HUES6 (cell line): Measurements from ENCODE around the gene RNF187.
"Not testable (repeated sequence)": the region's sequence is repeated elsewhere in the genome, so short reads cannot be mapped to it uniquely, and the experiment has no call there.

Experiments used
- H3K27ac ChIP-seq: 2 replicates; pipeline ENCODE4 v1.7.0; 2013; ENCODE audit warnings: low read depth, mild to moderate bottlenecking, low read length, inconsistent platforms
- H3K27me3 ChIP-seq: 2 replicates; pipeline ENCODE4 v1.6.1; 2013; ENCODE audit warnings: low read length; ENCODE audit not compliant: control insufficient read depth, insufficient read depth
- H3K36me3 ChIP-seq: 2 replicates; pipeline ENCODE4 v1.6.1; 2013; ENCODE audit warnings: low read length; ENCODE audit not compliant: control insufficient read depth, insufficient read depth
- H3K4me1 ChIP-seq: 2 replicates; pipeline ENCODE4 v1.6.1; 2013; ENCODE audit warnings: low read length; ENCODE audit not compliant: control insufficient read depth, insufficient read depth
- H3K4me3 ChIP-seq: 2 replicates; pipeline ENCODE4 v1.5.1; 2013; ENCODE audit warnings: low read depth, low read length
- H3K9ac ChIP-seq: one replicate; pipeline ENCODE4 v1.6.1; 2013; ENCODE audit warnings: mild to moderate bottlenecking, low read length
- H3K9me3 ChIP-seq: 2 replicates; pipeline ENCODE4 v1.6.1; 2013; ENCODE audit warnings: low read depth, low read length; ENCODE audit not compliant: control insufficient read depth, insufficient read depth

RNF187 gene

GRCh38 chr1:228500901-228501871 is 14.0 kb downstream of the RNF187 start:
- Histone ChIP-seq H3K27ac (no peak overlapping the region), H3K4me1 (peaks cover 6% of the 10 kb centered on the region; the same call in 1 of the 2 replicates), H3K9ac (no peak overlapping the region), H3K9me3 (peaks cover 4% of the 10 kb centered on the region; the same call in 1 of the 2 replicates), H3K27me3 (peaks cover 29% of the 10 kb centered on the region), H3K36me3 (no peaks in the 10 kb centered on the region), H3K4me3 (peak overlapping the region; percentile 27)

- peaks cover 29% of the 10 kb centered on the region for H3K27me3 ChIP-seq
- no peak overlapping the region for H3K27ac ChIP-seq
- peaks cover 6% of the 10 kb centered on the region; the same call in 1 of the 2 replicates for H3K4me1 ChIP-seq
- no peak overlapping the region for H3K9ac ChIP-seq
- H3K36me3 ChIP-seq, result no peaks in the 10 kb centered on the region
- no peak overlapping the region for H3K4me3 ChIP-seq
- peaks cover 4% of the 10 kb centered on the region; the same call in 1 of the 2 replicates for H3K9me3 ChIP-seq
Observed at GRCh38 chr1:228502522-228502921, 15.3 kb downstream of the RNF187 start.

- H3K4me1 ChIP-seq, H3K9ac ChIP-seq, H3K36me3 ChIP-seq, H3K27ac ChIP-seq: not testable (repeated sequence)
- Histone ChIP-seq H3K4me3 (peak overlapping the region; percentile 38; the same call in 1 of the 2 replicates), H3K27me3 (peaks cover 49% of the 10 kb centered on the region), H3K9me3 (peaks cover 15% of the 10 kb centered on the region)
Observed at GRCh38 chr1:228505944-228506343, 18.8 kb downstream of the RNF187 start.

GRCh38 chr1:228507961-228508652 is 20.9 kb downstream of the RNF187 start:
- Histone ChIP-seq H3K27ac (no peak overlapping the region), H3K27me3 (peaks cover 40% of the 10 kb centered on the region), H3K9me3 (peaks cover 15% of the 10 kb centered on the region), H3K36me3 (no peaks in the 10 kb centered on the region), H3K9ac (no peak overlapping the region), H3K4me1 (no peaks in the 10 kb centered on the region), H3K4me3 (no peak overlapping the region)

GRCh38 chr1:228508840-228509415 is 21.7 kb downstream of the RNF187 start:
- no peak overlapping the region for H3K4me3 ChIP-seq
- peaks cover 15% of the 10 kb centered on the region for H3K9me3 ChIP-seq
- no peaks in the 10 kb centered on the region for H3K36me3 ChIP-seq
- H3K9ac ChIP-seq, result no peak overlapping the region
- no peak overlapping the region for H3K27ac ChIP-seq
- H3K27me3 ChIP-seq, result peaks cover 44% of the 10 kb centered on the region
- no peaks in the 10 kb centered on the region for H3K4me1 ChIP-seq

- no peak overlapping the region for H3K27ac ChIP-seq
- no peaks in the 10 kb centered on the region for H3K36me3 ChIP-seq
- H3K27me3 ChIP-seq, result peaks cover 42% of the 10 kb centered on the region
- H3K9me3 ChIP-seq, result peaks cover 14% of the 10 kb centered on the region
- H3K9ac ChIP-seq, result no peak overlapping the region
- H3K4me3 ChIP-seq, result no peak overlapping the region
- no peaks in the 10 kb centered on the region for H3K4me1 ChIP-seq
Observed at GRCh38 chr1:228510101-228510802, 23.1 kb downstream of the RNF187 start.

GRCh38 chr1:228510803-228511413 is 23.7 kb downstream of the RNF187 start:
- Histone ChIP-seq H3K9me3 (peaks cover 11% of the 10 kb centered on the region), H3K9ac (no peak overlapping the region), H3K4me3 (no peak overlapping the region), H3K27ac (no peak overlapping the region), H3K36me3 (no peaks in the 10 kb centered on the region), H3K4me1 (no peaks in the 10 kb centered on the region), H3K27me3 (peaks cover 45% of the 10 kb centered on the region)

- Histone ChIP-seq H3K4me3 (no peak overlapping the region), H3K9me3 (peaks cover 11% of the 10 kb centered on the region), H3K9ac (no peak overlapping the region), H3K36me3 (no peaks in the 10 kb centered on the region), H3K27ac (no peak overlapping the region), H3K4me1 (no peaks in the 10 kb centered on the region), H3K27me3 (peaks cover 53% of the 10 kb centered on the region)
Observed at GRCh38 chr1:228511546-228512445, 24.6 kb downstream of the RNF187 start.

GRCh38 chr1:228512781-228513198 is 25.6 kb downstream of the RNF187 start:
- H3K9ac ChIP-seq, result no peak overlapping the region
- H3K9me3 ChIP-seq, result peaks cover 10% of the 10 kb centered on the region
- no peak overlapping the region for H3K27ac ChIP-seq
- H3K27me3 ChIP-seq, result peaks cover 63% of the 10 kb centered on the region
- H3K36me3 ChIP-seq, result no peaks in the 10 kb centered on the region
- no peak overlapping the region for H3K4me3 ChIP-seq
- no peaks in the 10 kb centered on the region for H3K4me1 ChIP-seq
